Fibroblast of upper back skin (primary cell): ENCODE data around the gene P2RX1.

ENCODE experiments used
- DNase-seq: peaks from one replicate; pipeline ENCODE4 v3.0.0-alpha.2; 2013

The P2RX1 gene

GRCh38 chr17:3915995-3916696 is at the start of gene P2RX1:
P2RX1 (minus strand) TSS chr17:3916465; CDS start chr17:3916225, 240 bp downstream.
- DNase-seq, result no peak

GRCh38 chr17:3965118-3965800 is 49.0 kb upstream of the P2RX1 start:
- DNase-seq, result peak; percentile 25

GRCh38 chr17:3964203-3965117 is 48.2 kb upstream of the P2RX1 start, which contains the start of gene ATP2A3:
ATP2A3 (minus strand) TSS chr17:3964437; CDS start chr17:3964291, 146 bp downstream.
- DNase-seq, result no peak

- no peak for DNase-seq
Measured at GRCh38 chr17:3963237-3964201, 47.3 kb upstream of the P2RX1 start.

- DNase-seq, result no peak
Measured at GRCh38 chr17:3962965-3963236, 46.6 kb upstream of the P2RX1 start.

- no peak for DNase-seq
Measured at GRCh38 chr17:3962217-3962964, 46.1 kb upstream of the P2RX1 start.

GRCh38 chr17:3961564-3962047 is 45.3 kb upstream of the P2RX1 start:
- DNase-seq, result no peak

- no peak for DNase-seq
Measured at GRCh38 chr17:3960764-3961163, 44.5 kb upstream of the P2RX1 start.

GRCh38 chr17:3959921-3960601 is 43.8 kb upstream of the P2RX1 start:
- no peak for DNase-seq

GRCh38 chr17:3959295-3959899 is 43.1 kb upstream of the P2RX1 start:
- peak; percentile 13 for DNase-seq

- no peak for DNase-seq
Measured at GRCh38 chr17:3957735-3958599, 41.7 kb upstream of the P2RX1 start.

GRCh38 chr17:3956983-3957382 is 40.7 kb upstream of the P2RX1 start:
- no peak for DNase-seq

GRCh38 chr17:3956327-3956957 is 40.2 kb upstream of the P2RX1 start:
- no peak for DNase-seq

GRCh38 chr17:3955673-3955988 is 39.4 kb upstream of the P2RX1 start:
- DNase-seq, result no peak

- no peak for DNase-seq
Measured at GRCh38 chr17:3954976-3955672, 38.9 kb upstream of the P2RX1 start.

- no peak for DNase-seq
Measured at GRCh38 chr17:3954086-3954485, 37.8 kb upstream of the P2RX1 start.

GRCh38 chr17:3953542-3953941 is 37.3 kb upstream of the P2RX1 start:
- DNase-seq, result no peak

- no peak for DNase-seq
Measured at GRCh38 chr17:3952186-3952585, 35.9 kb upstream of the P2RX1 start.
